ENCODE measurements around the gene INSIG1.
A peak's percentile ranks its signal among the peaks of the same experiment; 100 is the strongest.

INSIG1 gene

DNA sequence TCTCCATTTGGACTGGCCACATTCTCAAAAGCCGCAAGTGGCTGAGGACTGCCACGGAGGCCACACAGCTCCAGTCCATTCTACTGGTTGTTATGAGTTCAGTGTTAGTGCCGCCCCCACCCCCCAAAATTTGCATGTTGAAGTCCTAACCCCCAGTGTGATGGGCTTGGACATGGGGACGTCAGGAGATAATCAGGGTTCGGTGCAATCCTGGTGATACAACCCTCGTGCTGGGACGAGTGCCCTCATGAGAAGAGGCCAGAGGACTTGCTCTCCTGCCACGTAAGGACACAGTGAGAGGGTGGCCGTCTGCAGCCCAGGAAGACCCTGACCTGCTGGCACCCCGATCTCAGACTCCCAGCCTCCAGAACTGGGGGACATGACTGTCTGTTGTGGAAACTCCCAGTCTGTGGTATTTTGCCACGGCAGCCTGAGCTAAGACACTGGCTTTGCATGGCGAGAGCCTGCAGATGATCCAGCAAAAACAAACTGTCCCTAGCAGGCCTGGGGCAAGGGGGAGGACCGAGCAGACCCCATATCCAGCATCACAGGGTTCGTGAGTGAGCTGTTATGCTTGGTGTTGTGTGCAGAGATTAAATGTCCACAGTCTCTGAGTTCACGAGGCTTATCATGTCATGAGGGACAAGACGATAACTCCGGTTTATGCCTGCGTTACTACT is 41.5 kb upstream of the INSIG1 start:
- Histone ChIP-seq H2BK5ac (ENCODE audit: low read length) (no peak overlapping the region), H3K14ac (ENCODE audit: low read length) (no peak overlapping the region), H3K9me3 (replicated peaks in 1 of 2; ENCODE audit: control insufficient read depth in 2 of 2, insufficient read depth in 1 of 2, low read depth in 1 of 2, low read length in 2 of 2) (no peaks in the 10 kb centered on the region), H3K79me1 (ENCODE audit: low read depth, low read length) (no peaks in the 10 kb centered on the region), H3K18ac (ENCODE audit: low read length) (no peak overlapping the region), H3K4ac (ENCODE audit: low read length) (no peak overlapping the region), H2BK120ac (ENCODE audit: low read depth, low read length) (no peak overlapping the region), H3K4me2 (ENCODE audit: insufficient read depth, low read length, poor library complexity, severe bottlenecking) (no peak overlapping the region), H3K4me1 (ENCODE audit: control insufficient read depth in 2 of 2, insufficient read depth in 1 of 2, low read depth in 1 of 2, low read length in 2 of 2) (no peaks in the 10 kb centered on the region), H2BK12ac (ENCODE audit: low read length) (peak overlapping the region; percentile 35), H3K36me3 (replicated peaks in 1 of 2; ENCODE audit: control insufficient read depth in 2 of 2, insufficient read depth in 2 of 2, low read length in 2 of 2) (peaks cover 0 to 1% of the 10 kb centered on the region in 2 donors), H4K91ac (ENCODE audit: low read depth, low read length, poor library complexity) (no peak overlapping the region), H2AFZ (ENCODE audit: low read length) (no peak overlapping the region), H3K4me3 (ENCODE audit: low read length in 2 of 2) (no peak overlapping the region), H3K9ac (ENCODE audit: low read depth, low read length, poor library complexity) (no peak overlapping the region), H3K27me3 (ENCODE audit: control insufficient read depth in 3 of 3, insufficient read depth in 3 of 3, low read depth in 1 of 3, low read length in 3 of 3) (peaks cover 0 to 34% (median 0%) of the 10 kb centered on the region in 3 experiments), H3K27ac (replicated peaks; ENCODE audit: low read length) (no peak overlapping the region), H2AK5ac (ENCODE audit: low read depth, low read length) (no peak overlapping the region), H3K23ac (ENCODE audit: low read depth, low read length, poor library complexity) (peak overlapping the region; percentile 1), H4K8ac (ENCODE audit: low read depth, low read length) (no peak overlapping the region), H2BK15ac (ENCODE audit: low read length) (no peak overlapping the region)
- no CpG with 5 or more reads among the region's 18 CpGs for WGBS, 2 donors (ENCODE audit: extremely low coverage in 2 of 2, insufficient read length in 2 of 2, insufficient replicate concordance in 1 of 2)
- no peak for DNase-seq (ENCODE audit: low spot score)

- Histone ChIP-seq H3K4me3 (ENCODE audit: low read length in 2 of 2) (no peak overlapping the region), H3K4me1 (ENCODE audit: control insufficient read depth in 2 of 2, insufficient read depth in 1 of 2, low read depth in 1 of 2, low read length in 2 of 2) (no peaks in the 10 kb centered on the region), H3K79me1 (ENCODE audit: low read depth, low read length) (no peaks in the 10 kb centered on the region), H2BK5ac (ENCODE audit: low read length) (no peak overlapping the region), H3K4ac (ENCODE audit: low read length) (no peak overlapping the region), H2AFZ (ENCODE audit: low read length) (no peak overlapping the region), H4K8ac (ENCODE audit: low read depth, low read length) (no peak overlapping the region), H4K91ac (ENCODE audit: low read depth, low read length, poor library complexity) (no peak overlapping the region), H3K14ac (ENCODE audit: low read length) (no peak overlapping the region), H3K9ac (ENCODE audit: low read depth, low read length, poor library complexity) (no peak overlapping the region), H3K27me3 (ENCODE audit: control insufficient read depth in 3 of 3, insufficient read depth in 3 of 3, low read depth in 1 of 3, low read length in 3 of 3) (peaks cover 0 to 39% (median 0%) of the 10 kb centered on the region in 3 experiments), H3K27ac (replicated peaks; ENCODE audit: low read length) (no peak overlapping the region), H3K18ac (ENCODE audit: low read length) (no peak overlapping the region), H2AK5ac (ENCODE audit: low read depth, low read length) (no peak overlapping the region), H2BK12ac (ENCODE audit: low read length) (no peak overlapping the region), H2BK120ac (ENCODE audit: low read depth, low read length) (no peak overlapping the region), H2BK15ac (ENCODE audit: low read length) (no peak overlapping the region), H3K4me2 (ENCODE audit: insufficient read depth, low read length, poor library complexity, severe bottlenecking) (no peak overlapping the region), H3K9me3 (replicated peaks in 1 of 2; ENCODE audit: control insufficient read depth in 2 of 2, insufficient read depth in 1 of 2, low read depth in 1 of 2, low read length in 2 of 2) (no peaks in the 10 kb centered on the region), H3K23ac (ENCODE audit: low read depth, low read length, poor library complexity) (no peak overlapping the region), H3K36me3 (replicated peaks in 1 of 2; ENCODE audit: control insufficient read depth in 2 of 2, insufficient read depth in 2 of 2, low read length in 2 of 2) (peaks cover 0 to 1% of the 10 kb centered on the region in 2 donors)
- DNase-seq (ENCODE audit: low spot score): no peak
- WGBS, 2 donors (ENCODE audit: extremely low coverage in 2 of 2, insufficient read length in 2 of 2, insufficient replicate concordance in 1 of 2): no CpG with 5 or more reads among the region's 8 CpGs
Measured at GRCh38 chr7:155256761-155257481, 40.8 kb upstream of the INSIG1 start.

- Histone ChIP-seq H2AFZ (ENCODE audit: low read length) (no peak overlapping the region), H3K9me3 (replicated peaks in 1 of 2; ENCODE audit: control insufficient read depth in 2 of 2, insufficient read depth in 1 of 2, low read depth in 1 of 2, low read length in 2 of 2) (no peaks in the 10 kb centered on the region), H2BK5ac (ENCODE audit: low read length) (no peak overlapping the region), H3K79me1 (ENCODE audit: low read depth, low read length) (no peaks in the 10 kb centered on the region), H3K27me3 (ENCODE audit: control insufficient read depth in 3 of 3, insufficient read depth in 3 of 3, low read depth in 1 of 3, low read length in 3 of 3) (peaks cover 0 to 35% (median 0%) of the 10 kb centered on the region in 3 experiments), H3K4me3 (ENCODE audit: low read length in 2 of 2) (peak overlapping the region in 1 of 2 donors; percentile 39), H2BK120ac (ENCODE audit: low read depth, low read length) (no peak overlapping the region), H3K4ac (ENCODE audit: low read length) (no peak overlapping the region), H4K91ac (ENCODE audit: low read depth, low read length, poor library complexity) (no peak overlapping the region), H3K4me1 (ENCODE audit: control insufficient read depth in 2 of 2, insufficient read depth in 1 of 2, low read depth in 1 of 2, low read length in 2 of 2) (no peaks in the 10 kb centered on the region), H3K14ac (ENCODE audit: low read length) (peak overlapping the region; percentile 32), H3K23ac (ENCODE audit: low read depth, low read length, poor library complexity) (no peak overlapping the region), H3K9ac (ENCODE audit: low read depth, low read length, poor library complexity) (no peak overlapping the region), H2BK12ac (ENCODE audit: low read length) (no peak overlapping the region), H3K4me2 (ENCODE audit: insufficient read depth, low read length, poor library complexity, severe bottlenecking) (no peak overlapping the region), H3K27ac (replicated peaks; ENCODE audit: low read length) (no peak overlapping the region), H3K36me3 (replicated peaks in 1 of 2; ENCODE audit: control insufficient read depth in 2 of 2, insufficient read depth in 2 of 2, low read length in 2 of 2) (peaks cover 0 to 1% of the 10 kb centered on the region in 2 donors), H2AK5ac (ENCODE audit: low read depth, low read length) (no peak overlapping the region), H2BK15ac (ENCODE audit: low read length) (no peak overlapping the region), H4K8ac (ENCODE audit: low read depth, low read length) (no peak overlapping the region), H3K18ac (ENCODE audit: low read length) (peak overlapping the region; percentile 9)
- no peak for DNase-seq (ENCODE audit: low spot score)
- WGBS, 2 donors (ENCODE audit: extremely low coverage in 2 of 2, insufficient read length in 2 of 2, insufficient replicate concordance in 1 of 2): no CpG with 5 or more reads among the region's 30 CpGs
Measured at GRCh38 chr7:155257482-155258225, 40.0 kb upstream of the INSIG1 start.

DNA sequence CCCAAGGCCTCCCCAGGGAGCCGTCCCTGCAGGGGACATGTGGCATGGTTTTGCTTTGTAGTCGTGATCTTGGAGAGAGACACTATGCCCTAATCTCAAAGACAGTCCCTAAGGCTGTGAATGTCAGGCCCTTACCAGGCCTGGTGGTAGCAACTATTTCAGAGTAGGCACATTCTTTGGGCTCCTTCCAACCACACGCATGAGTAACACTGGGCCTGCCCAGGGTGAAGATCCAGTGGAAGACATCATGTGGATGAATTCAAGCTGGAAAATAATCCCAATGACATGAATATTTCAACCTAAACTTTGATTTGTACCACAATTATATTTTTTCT is 39.5 kb upstream of the INSIG1 start:
- Histone ChIP-seq H3K4me1 (ENCODE audit: control insufficient read depth in 2 of 2, insufficient read depth in 1 of 2, low read depth in 1 of 2, low read length in 2 of 2) (no peaks in the 10 kb centered on the region), H4K8ac (ENCODE audit: low read depth, low read length) (no peak overlapping the region), H2BK12ac (ENCODE audit: low read length) (no peak overlapping the region), H2BK15ac (ENCODE audit: low read length) (no peak overlapping the region), H3K79me1 (ENCODE audit: low read depth, low read length) (no peaks in the 10 kb centered on the region), H3K9me3 (replicated peaks in 1 of 2; ENCODE audit: control insufficient read depth in 2 of 2, insufficient read depth in 1 of 2, low read depth in 1 of 2, low read length in 2 of 2) (no peaks in the 10 kb centered on the region), H3K4me3 (ENCODE audit: low read length in 2 of 2) (peak overlapping the region in 1 of 2 donors; percentile 39), H4K91ac (ENCODE audit: low read depth, low read length, poor library complexity) (no peak overlapping the region), H2BK120ac (ENCODE audit: low read depth, low read length) (no peak overlapping the region), H3K4me2 (ENCODE audit: insufficient read depth, low read length, poor library complexity, severe bottlenecking) (no peak overlapping the region), H3K23ac (ENCODE audit: low read depth, low read length, poor library complexity) (no peak overlapping the region), H3K9ac (ENCODE audit: low read depth, low read length, poor library complexity) (no peak overlapping the region), H3K27me3 (ENCODE audit: control insufficient read depth in 3 of 3, insufficient read depth in 3 of 3, low read depth in 1 of 3, low read length in 3 of 3) (peaks cover 0 to 36% (median 0%) of the 10 kb centered on the region in 3 experiments), H2BK5ac (ENCODE audit: low read length) (no peak overlapping the region), H2AK5ac (ENCODE audit: low read depth, low read length) (no peak overlapping the region), H3K27ac (replicated peaks; ENCODE audit: low read length) (no peak overlapping the region), H2AFZ (ENCODE audit: low read length) (no peak overlapping the region), H3K36me3 (replicated peaks in 1 of 2; ENCODE audit: control insufficient read depth in 2 of 2, insufficient read depth in 2 of 2, low read length in 2 of 2) (peaks cover 0 to 1% of the 10 kb centered on the region in 2 donors), H3K14ac (ENCODE audit: low read length) (no peak overlapping the region), H3K4ac (ENCODE audit: low read length) (no peak overlapping the region), H3K18ac (ENCODE audit: low read length) (no peak overlapping the region)
- WGBS, 2 donors (ENCODE audit: extremely low coverage in 2 of 2, insufficient read length in 2 of 2, insufficient replicate concordance in 1 of 2): no CpG with 5 or more reads among the region's 3 CpGs
- no peak for DNase-seq (ENCODE audit: low spot score)

Data from neuronal stem cell (in vitro differentiated cells).